Testis (tissue), 2 donors: Measurements from ENCODE around the gene SCFD2.

Experiments
- CTCF ChIP-seq, 3 experiments: fragments of 450-650 bp in 2 of 3; fragments of 200-600 bp in 1 of 3; sonication (generic) in 1 of 3; IDR thresholded peaks; one replicate each; pipeline ENCODE4 v1.5.1; 2016 to 2019; ENCODE audit warnings: antibody characterized with exemption in 3 of 3, mild to moderate bottlenecking in 2 of 3, moderate library complexity in 1 of 3
- POLR2A ChIP-seq: fragments of 450-650 bp; IDR thresholded peaks from one replicate; pipeline ENCODE4 v1.6.1; 2017; ENCODE audit warnings: antibody characterized with exemption, mild to moderate bottlenecking, moderate library complexity

DNA sequence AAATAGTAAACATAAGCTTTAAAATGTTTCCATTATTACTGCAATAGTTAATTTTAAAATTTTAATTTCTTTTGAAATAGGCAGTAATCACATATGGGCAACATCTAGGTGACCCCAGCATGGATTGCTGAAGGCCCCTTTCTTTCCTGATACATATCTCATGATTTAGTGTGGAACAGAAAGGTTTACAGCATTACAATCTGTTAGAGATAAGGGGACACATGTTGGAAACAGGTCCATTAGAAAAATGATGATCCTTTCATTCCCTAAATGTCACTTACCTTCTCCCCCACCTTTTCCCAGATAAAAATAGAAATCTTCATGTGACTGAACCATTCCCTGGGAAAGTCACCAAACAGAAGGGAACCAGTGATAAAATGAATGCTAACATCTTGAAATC, 413.3 kb downstream of the SCFD2 start:
- no peak for TF ChIP-seq CTCF (IDR thresholded peaks at IDR 0.05)
- TF ChIP-seq POLR2A = no peak
